Measurements from ENCODE around the gene MSI2. TPM values are rescaled to one million over a fixed set of nuclear protein-coding genes. Genes with fewer than 3 reads are reported as not detected.
A peak's percentile ranks its signal among the peaks of the same experiment; 100 is the strongest.

MSI2 gene
- total RNA-seq, 1 experiment from 2014 or later: 174 TPM

- no peak for TF ChIP-seq CTCF (IDR thresholded peaks at IDR 0.05; ENCODE audit: insufficient read depth in 1 of 2, low read depth in 1 of 2, low read length in 1 of 2, severe bottlenecking in 1 of 2, unreplicated experiment in 1 of 2)
- BruUV-seq (replicated peaks): no TSS peak
- Mint-ChIP-seq H3K27me3 (ENCODE audit: insufficient read depth, unreplicated experiment) (no peaks in the 10 kb centered on the region), H3K4me1 (ENCODE audit: low read depth, unreplicated experiment) (peaks cover 27% of the 10 kb centered on the region), H3K27ac (ENCODE audit: unreplicated experiment) (no peak overlapping the region), H3K36me3 (ENCODE audit: insufficient read depth, unreplicated experiment) (peaks cover 93% of the 10 kb centered on the region), H3K9me3 (ENCODE audit: unreplicated experiment) (no peaks in the 10 kb centered on the region), H3K4me3 (ENCODE audit: unreplicated experiment) (no peak overlapping the region)
- DNase-seq: no peak
- Histone ChIP-seq H3K4me3 (ENCODE audit: low read depth, low read length) (no peak overlapping the region), H3K27me3 (replicated peaks; ENCODE audit: control insufficient read depth, insufficient read depth, low read length) (no peaks in the 10 kb centered on the region), H3K4me1 (peaks cover 19% of the 10 kb centered on the region), H3K36me3 (ENCODE audit: control insufficient read depth, insufficient read depth, low read length) (peaks cover 4% of the 10 kb centered on the region), H3K9me3 (no peaks in the 10 kb centered on the region)
- intact Hi-C loops (cut with micrococcal nuclease; ENCODE audit: unreplicated experiment): no loop called here
- POLR2A ChIA-PET: interaction anchor here (0.6 kb wide), 1 partner anchor 193 kb away, joined by 5 read pairs; no protein-coding TSS in a partner anchor
- CTCF ChIA-PET: interaction anchor here (1.1 kb wide), 1 partner anchor 18 kb away, joined by 4 read pairs; no protein-coding TSS in a partner anchor
These were observed 4.2 kb downstream of the MSI2 start for GRCh38 chr17:57260325-57261083.

GRCh38 chr17:57261084-57261461, 4.8 kb downstream of the MSI2 start:
- Histone ChIP-seq H3K36me3 (ENCODE audit: control insufficient read depth, insufficient read depth, low read length) (peaks cover 4% of the 10 kb centered on the region), H3K27me3 (replicated peaks; ENCODE audit: control insufficient read depth, insufficient read depth, low read length) (no peaks in the 10 kb centered on the region), H3K4me1 (peaks cover 19% of the 10 kb centered on the region), H3K9me3 (no peaks in the 10 kb centered on the region), H3K4me3 (ENCODE audit: low read depth, low read length) (no peak overlapping the region)
- peaks cover 93% of the 10 kb centered on the region for H3K36me3 Mint-ChIP-seq (ENCODE audit: insufficient read depth, unreplicated experiment)
- ChIA-PET CTCF (interaction anchor here (0.7 kb wide), 1 partner anchor 317 kb away, joined by 4 read pairs; no protein-coding TSS in a partner anchor), POLR2A (interaction anchor here (0.6 kb wide), 1 partner anchor 193 kb away, joined by 5 read pairs; no protein-coding TSS in a partner anchor)
- H3K27me3 Mint-ChIP-seq (ENCODE audit: insufficient read depth, unreplicated experiment): no peaks in the 10 kb centered on the region
- intact Hi-C loops (cut with micrococcal nuclease; ENCODE audit: unreplicated experiment): no loop called here
- no peaks in the 10 kb centered on the region for H3K9me3 Mint-ChIP-seq (ENCODE audit: unreplicated experiment)
- no peak for DNase-seq
- TF ChIP-seq CTCF (IDR thresholded peaks at IDR 0.05; ENCODE audit: insufficient read depth in 1 of 2, low read depth in 1 of 2, low read length in 1 of 2, severe bottlenecking in 1 of 2, unreplicated experiment in 1 of 2): no peak
- peaks cover 27% of the 10 kb centered on the region for H3K4me1 Mint-ChIP-seq (ENCODE audit: low read depth, unreplicated experiment)
- no TSS peak for BruUV-seq (replicated peaks)
- no peak overlapping the region for H3K27ac Mint-ChIP-seq (ENCODE audit: unreplicated experiment)
- H3K4me3 Mint-ChIP-seq (ENCODE audit: unreplicated experiment): no peak overlapping the region

GRCh38 chr17:57262557-57262956, 6.2 kb downstream of the MSI2 start:
- Histone ChIP-seq H3K27me3 (replicated peaks; ENCODE audit: control insufficient read depth, insufficient read depth, low read length) (no peaks in the 10 kb centered on the region), H3K4me3 (ENCODE audit: low read depth, low read length) (no peak overlapping the region), H3K9me3 (no peaks in the 10 kb centered on the region), H3K4me1 (peaks cover 25% of the 10 kb centered on the region), H3K36me3 (ENCODE audit: control insufficient read depth, insufficient read depth, low read length) (peaks cover 6% of the 10 kb centered on the region)
- Mint-ChIP-seq H3K27me3 (ENCODE audit: insufficient read depth, unreplicated experiment) (no peaks in the 10 kb centered on the region), H3K36me3 (ENCODE audit: insufficient read depth, unreplicated experiment) (peaks cover 93% of the 10 kb centered on the region), H3K27ac (ENCODE audit: unreplicated experiment) (peak overlapping the region; percentile 9), H3K9me3 (ENCODE audit: unreplicated experiment) (no peaks in the 10 kb centered on the region), H3K4me3 (ENCODE audit: unreplicated experiment) (no peak overlapping the region), H3K4me1 (ENCODE audit: low read depth, unreplicated experiment) (peaks cover 29% of the 10 kb centered on the region)
- no peak for DNase-seq
- no peak for TF ChIP-seq CTCF (IDR thresholded peaks at IDR 0.05; ENCODE audit: insufficient read depth in 1 of 2, low read depth in 1 of 2, low read length in 1 of 2, severe bottlenecking in 1 of 2, unreplicated experiment in 1 of 2)
- POLR2A ChIA-PET: no interaction called here
- no TSS peak for BruUV-seq (replicated peaks)
- CTCF ChIA-PET: interaction anchor here (0.6 kb wide), 1 partner anchor 11 kb away, joined by 3 read pairs; no protein-coding TSS in a partner anchor
- intact Hi-C loops (cut with micrococcal nuclease; ENCODE audit: unreplicated experiment): no loop called here
